Measurements from ENCODE around the gene MYOZ3.

- no peak for TF ChIP-seq POLR2A (IDR thresholded peaks at IDR 0.05)
- TF ChIP-seq CTCF (IDR thresholded peaks at IDR 0.05): no peak
- TF ChIP-seq EP300 (IDR thresholded peaks at IDR 0.05): no peak
- TF ChIP-seq POLR2AphosphoS5 (IDR thresholded peaks at IDR 0.05): no peak
These were observed 31.2 kb downstream of the MYOZ3 start for GRCh38 chr5:150692276-150692675.

All from sigmoid colon (tissue), 4 donors.